Glutamatergic neuron (in vitro differentiated cells): ENCODE data around the gene LGR5. TPM values are rescaled to one million over a fixed set of nuclear protein-coding genes. Genes with fewer than 3 reads are reported as not detected.

ENCODE experiments used
- DNase-seq: peaks from one replicate; pipeline ENCODE4 v3.0.0; 2022
- H3K27ac Mint-ChIP-seq: one replicate; pipeline ENCODE4 v1.8.0; 2020; ENCODE audit warnings: mild to moderate bottlenecking, mixed read lengths, inconsistent platforms; ENCODE audit not compliant: unreplicated experiment
- H3K27me3 Mint-ChIP-seq: one replicate; pipeline ENCODE4 v1.8.0; 2020; ENCODE audit warnings: mild to moderate bottlenecking, moderate library complexity, mixed read lengths, inconsistent platforms; ENCODE audit not compliant: unreplicated experiment
- H3K36me3 Mint-ChIP-seq: one replicate; pipeline ENCODE4 v1.8.0; 2020; ENCODE audit warnings: mild to moderate bottlenecking, mixed read lengths, inconsistent platforms; ENCODE audit not compliant: unreplicated experiment
- H3K4me1 Mint-ChIP-seq: one replicate; pipeline ENCODE4 v1.8.0; 2020; ENCODE audit warnings: mild to moderate bottlenecking, low read depth, mixed read lengths, inconsistent platforms; ENCODE audit not compliant: unreplicated experiment
- H3K4me3 Mint-ChIP-seq: one replicate; pipeline ENCODE4 v1.8.0; 2020; ENCODE audit warnings: mild to moderate bottlenecking, mixed read lengths, inconsistent platforms; ENCODE audit not compliant: unreplicated experiment
- H3K9me3 Mint-ChIP-seq: one replicate; pipeline ENCODE4 v1.8.0; 2020; ENCODE audit warnings: mild to moderate bottlenecking, moderate library complexity, mixed read lengths, inconsistent platforms; ENCODE audit not compliant: unreplicated experiment
- CTCF ChIP-seq: fragments of 200-600 bp; sonication (generic); IDR thresholded peaks from one replicate; pipeline ENCODE4 v1.5.0; 2021; ENCODE audit not compliant: partially characterized antibody, unreplicated experiment
- total RNA-seq: library from RNA; stranded (reverse); fragmentation: NEBNext Ultra II Directional; extraction: Animal tissue kit (Norgen Biotek cat#: 25700); gene quantifications from one replicate; pipeline ENCODE4 v1.2.1, GENCODE V29; 2021; ENCODE audit not compliant: unreplicated experiment

The LGR5 gene
- total RNA-seq, 1 donor from 2014 or later: 3.1 TPM

DNA sequence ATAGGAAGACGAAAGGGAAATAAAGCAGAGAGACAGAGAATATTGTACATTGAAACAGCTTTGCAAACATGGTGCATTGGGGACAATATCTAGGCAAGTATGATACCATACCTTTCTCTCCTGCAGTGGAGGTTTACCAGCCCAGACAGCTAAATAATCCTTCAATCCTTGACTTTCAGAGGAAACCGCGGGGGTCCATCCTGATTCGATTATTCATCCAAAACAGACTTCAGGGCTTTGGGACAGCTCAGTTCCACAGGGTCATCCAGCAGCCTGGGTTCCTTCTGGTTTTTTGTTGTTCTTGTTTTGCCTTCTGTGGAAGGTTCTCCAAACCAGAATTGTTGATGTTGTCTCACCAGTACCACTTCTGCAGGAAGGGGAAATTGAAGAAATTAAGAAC is 81.5 kb downstream of the LGR5 start:
- H3K27me3 Mint-ChIP-seq: peaks cover 1% of the 10 kb centered on the region
- H3K27ac Mint-ChIP-seq: no peak overlapping the region
- H3K4me3 Mint-ChIP-seq: no peak overlapping the region
- no peaks in the 10 kb centered on the region for H3K9me3 Mint-ChIP-seq
- no peaks in the 10 kb centered on the region for H3K4me1 Mint-ChIP-seq
- no peak for DNase-seq
- no peaks in the 10 kb centered on the region for H3K36me3 Mint-ChIP-seq
- no peak for TF ChIP-seq CTCF

- Mint-ChIP-seq H3K4me1 (no peaks in the 10 kb centered on the region), H3K4me3 (no peak overlapping the region), H3K9me3 (peaks cover 2% of the 10 kb centered on the region), H3K36me3 (no peaks in the 10 kb centered on the region), H3K27ac (no peak overlapping the region), H3K27me3 (peaks cover 1% of the 10 kb centered on the region)
- TF ChIP-seq CTCF: no peak
- DNase-seq: no peak
Measured at GRCh38 chr12:71524626-71525025, 85.0 kb downstream of the LGR5 start.

GRCh38 chr12:71533703-71534102 is 94.1 kb downstream of the LGR5 start:
- no peak overlapping the region for H3K4me3 Mint-ChIP-seq
- no peak for TF ChIP-seq CTCF
- no peak for DNase-seq
- no peaks in the 10 kb centered on the region for H3K36me3 Mint-ChIP-seq
- H3K4me1 Mint-ChIP-seq: no peaks in the 10 kb centered on the region
- no peak overlapping the region for H3K27ac Mint-ChIP-seq
- H3K27me3 Mint-ChIP-seq: no peaks in the 10 kb centered on the region
- H3K9me3 Mint-ChIP-seq: no peaks in the 10 kb centered on the region

DNA sequence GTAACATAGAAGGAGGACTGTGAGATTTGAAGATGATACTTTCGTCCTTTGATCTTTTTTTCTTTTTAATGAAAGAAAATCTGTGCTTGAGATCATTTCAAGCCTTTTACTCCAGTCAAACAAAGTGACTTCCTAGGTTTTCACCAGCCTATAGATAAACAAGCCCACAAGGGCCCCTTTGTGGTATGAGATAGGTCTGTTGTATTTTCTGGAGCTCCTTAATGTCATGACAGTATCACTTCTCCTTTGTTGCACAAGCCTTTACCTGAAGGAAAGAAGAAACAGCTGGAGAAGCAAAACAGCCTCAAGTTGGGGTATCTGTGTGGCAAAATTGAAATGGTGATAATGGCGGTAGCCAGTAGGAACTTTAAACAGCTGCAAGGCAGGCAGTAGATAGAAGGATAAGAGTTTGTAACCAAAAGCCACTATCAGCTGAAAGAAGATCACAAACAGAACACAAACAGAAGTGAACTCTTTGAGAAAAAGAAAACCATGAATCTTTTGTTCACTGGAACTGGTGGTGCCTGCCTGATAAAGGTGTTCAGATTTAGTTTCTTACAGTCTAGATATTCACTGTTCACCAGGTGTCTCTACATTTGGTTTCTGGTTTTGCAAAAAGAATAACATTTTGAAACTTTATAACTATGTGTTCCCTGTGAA is 96.8 kb downstream of the LGR5 start:
- Mint-ChIP-seq H3K27me3 (no peaks in the 10 kb centered on the region), H3K27ac (no peak overlapping the region), H3K4me3 (no peak overlapping the region), H3K9me3 (peaks cover 1% of the 10 kb centered on the region), H3K36me3 (no peaks in the 10 kb centered on the region), H3K4me1 (no peaks in the 10 kb centered on the region)
- TF ChIP-seq CTCF: no peak
- no peak for DNase-seq

DNA sequence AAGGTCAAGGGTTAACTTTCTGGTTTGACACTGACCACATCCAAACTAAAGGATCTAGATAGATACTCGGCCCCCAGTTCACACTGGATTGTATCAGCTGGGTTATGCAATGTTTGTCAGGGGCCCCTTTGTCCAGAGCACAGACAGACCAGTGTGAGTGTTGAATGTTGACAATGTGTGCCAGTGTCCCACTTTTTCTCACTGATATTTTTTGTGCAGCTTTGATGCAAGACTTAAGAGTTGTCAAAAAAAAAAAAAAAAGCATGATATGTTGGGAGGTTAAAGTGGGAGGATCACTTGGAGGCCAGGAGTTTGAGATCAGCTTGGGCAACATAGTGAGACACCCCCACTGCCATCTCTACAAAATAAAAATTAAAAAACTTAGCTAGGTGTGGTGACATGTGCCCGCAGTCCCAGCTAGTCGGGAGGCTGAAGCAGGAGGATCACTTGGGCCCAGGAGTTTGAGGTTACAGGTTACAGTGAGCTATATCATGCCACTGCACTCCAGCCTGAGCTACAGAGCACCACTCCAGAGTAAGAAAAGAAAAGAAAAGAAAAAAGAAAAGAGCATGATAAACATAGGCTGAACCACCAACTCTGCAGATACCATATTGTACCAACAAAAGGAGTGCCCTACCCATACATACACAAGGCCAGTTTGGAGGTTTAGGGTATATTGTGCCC is 97.5 kb downstream of the LGR5 start:
- no peaks in the 10 kb centered on the region for H3K27me3 Mint-ChIP-seq
- no peaks in the 10 kb centered on the region for H3K4me1 Mint-ChIP-seq
- DNase-seq: no peak
- no peak overlapping the region for H3K4me3 Mint-ChIP-seq
- peaks cover 1% of the 10 kb centered on the region for H3K9me3 Mint-ChIP-seq
- H3K36me3 Mint-ChIP-seq: no peaks in the 10 kb centered on the region
- H3K27ac Mint-ChIP-seq: no peak overlapping the region
- no peak for TF ChIP-seq CTCF
